PC-9 (cell line): ENCODE results near the gene PLEKHH1.

ENCODE experiments used
- CTCF ChIP-seq: fragments of 200-600 bp; sonication (generic); conservative IDR thresholded peaks from 2 replicates; pipeline ENCODE4 v1.6.1; 2017; ENCODE audit warnings: mixed run types, antibody characterized with exemption, mild to moderate bottlenecking, moderate library complexity
- EZH2 ChIP-seq: fragments of 200-600 bp; sonication (generic); IDR thresholded peaks from 2 replicates; pipeline ENCODE4 v1.8.0; 2017; ENCODE audit warnings: antibody characterized with exemption, low read depth

GRCh38 chr14:67513631-67514108, 19.4 kb upstream of the PLEKHH1 start:
- TF ChIP-seq CTCF (no peak), EZH2 (no peak)
